ENCODE results near the gene PLCL2.

DNA sequence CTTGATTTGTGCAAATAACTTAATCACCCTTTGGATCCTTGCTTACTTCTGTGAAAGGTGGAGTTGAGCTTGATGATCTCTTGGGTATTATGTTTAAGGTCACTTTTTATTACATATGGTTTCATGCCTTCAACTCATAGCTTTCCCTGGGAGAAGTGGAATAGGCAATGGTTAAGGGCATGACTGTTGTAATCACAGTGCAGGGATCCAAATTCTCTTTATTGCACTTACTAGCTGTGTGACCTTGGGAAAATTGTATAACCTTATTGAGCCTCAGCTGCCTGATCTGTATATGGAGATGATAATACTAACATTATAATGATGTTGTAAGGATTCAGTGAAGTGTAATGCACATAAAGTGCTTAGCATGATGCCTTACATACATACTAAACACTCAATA is 59.1 kb downstream of the PLCL2 start:
- TF ChIP-seq, protein P1, sequence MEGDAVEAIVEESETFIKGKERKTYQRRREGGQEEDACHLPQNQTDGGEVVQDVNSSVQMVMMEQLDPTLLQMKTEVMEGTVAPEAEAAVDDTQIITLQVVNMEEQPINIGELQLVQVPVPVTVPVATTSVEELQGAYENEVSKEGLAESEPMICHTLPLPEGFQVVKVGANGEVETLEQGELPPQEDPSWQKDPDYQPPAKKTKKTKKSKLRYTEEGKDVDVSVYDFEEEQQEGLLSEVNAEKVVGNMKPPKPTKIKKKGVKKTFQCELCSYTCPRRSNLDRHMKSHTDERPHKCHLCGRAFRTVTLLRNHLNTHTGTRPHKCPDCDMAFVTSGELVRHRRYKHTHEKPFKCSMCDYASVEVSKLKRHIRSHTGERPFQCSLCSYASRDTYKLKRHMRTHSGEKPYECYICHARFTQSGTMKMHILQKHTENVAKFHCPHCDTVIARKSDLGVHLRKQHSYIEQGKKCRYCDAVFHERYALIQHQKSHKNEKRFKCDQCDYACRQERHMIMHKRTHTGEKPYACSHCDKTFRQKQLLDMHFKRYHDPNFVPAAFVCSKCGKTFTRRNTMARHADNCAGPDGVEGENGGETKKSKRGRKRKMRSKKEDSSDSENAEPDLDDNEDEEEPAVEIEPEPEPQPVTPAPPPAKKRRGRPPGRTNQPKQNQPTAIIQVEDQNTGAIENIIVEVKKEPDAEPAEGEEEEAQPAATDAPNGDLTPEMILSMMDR (IDR thresholded peaks at IDR 0.05; ENCODE audit: low read length) = no peak
- TF ChIP-seq EZH2 (optimal IDR thresholded peaks at IDR 0.05; ENCODE audit: low read depth, low read length) = no peak
